Measurements from ENCODE around the gene TUT4.
A peak's percentile ranks its signal among the peaks of the same experiment; 100 is the strongest.

TUT4 gene

GRCh38 chr1:52532247-52532646 is 20.6 kb downstream of the TUT4 start:
- DNase-seq (ENCODE audit: low spot score): no peak

DNA sequence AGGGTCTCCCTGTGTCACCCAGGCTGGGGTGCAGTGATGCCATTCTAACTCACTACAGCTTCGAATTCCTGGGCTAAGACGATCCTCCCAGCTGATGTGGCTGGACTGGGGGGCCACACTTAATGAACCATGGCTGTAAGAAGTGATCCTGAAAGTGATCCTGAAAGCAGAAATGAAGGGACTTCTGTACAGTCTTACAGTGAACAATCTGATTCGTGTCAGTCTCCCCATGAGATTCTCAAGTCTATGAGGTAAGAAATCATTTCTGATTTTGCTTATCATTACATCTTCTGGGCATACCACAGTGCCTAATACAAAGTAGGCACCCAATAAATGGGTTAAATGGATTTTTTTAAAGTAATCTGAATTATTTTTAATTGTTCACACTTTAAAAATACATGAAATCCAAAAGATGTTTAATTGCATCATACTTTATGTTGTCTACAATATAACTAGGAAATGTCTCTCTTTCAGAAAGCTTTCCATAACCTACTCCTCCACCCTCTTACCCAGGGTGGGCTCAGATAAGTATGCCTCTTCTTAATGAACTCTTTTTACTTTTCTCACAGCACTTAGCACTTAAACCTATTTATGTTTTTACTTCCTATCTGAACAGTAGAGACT is 21.5 kb downstream of the TUT4 start:
- DNase-seq (ENCODE audit: low spot score): no peak

GRCh38 chr1:52530563-52531144 is 22.2 kb downstream of the TUT4 start:
- no peak for DNase-seq (ENCODE audit: low spot score)

DNA sequence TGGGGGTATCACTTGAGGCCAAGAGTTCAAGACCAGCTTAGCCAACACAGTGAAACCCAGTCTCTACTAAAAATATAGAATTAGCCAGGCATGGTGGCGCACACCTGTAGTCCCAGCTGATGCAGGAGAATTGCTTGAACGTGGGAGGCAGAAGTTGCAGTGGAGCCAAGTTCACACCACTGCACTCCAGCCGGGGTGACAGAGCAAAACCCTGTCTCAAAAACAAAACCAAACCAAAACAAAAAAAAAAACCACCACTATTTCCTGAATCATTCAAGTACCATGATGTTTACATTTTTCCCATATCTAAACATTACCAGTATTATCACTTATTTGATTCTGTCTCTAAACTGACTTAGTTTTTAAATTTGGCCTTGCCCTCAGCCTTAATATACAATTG is 29.5 kb downstream of the TUT4 start:
- no peak for DNase-seq (ENCODE audit: low spot score)

DNA sequence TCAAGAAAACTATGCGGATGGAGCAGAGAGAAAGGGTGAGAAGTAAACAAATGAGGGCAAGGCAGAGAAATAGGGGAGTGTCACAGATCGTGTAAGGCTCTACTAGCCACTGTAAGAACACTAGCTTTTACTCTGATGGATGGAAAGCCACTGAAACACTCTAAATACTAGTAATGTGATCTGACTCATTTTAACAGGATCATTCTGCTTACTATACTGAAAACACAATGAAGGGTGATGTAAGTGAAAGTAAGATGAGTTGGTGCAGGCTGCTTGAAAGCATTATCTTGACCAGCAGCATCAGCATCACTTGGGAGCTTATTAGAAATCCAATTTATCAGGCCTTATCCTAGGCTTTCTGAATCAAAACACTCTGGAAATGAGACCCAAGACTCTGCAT is 32.7 kb downstream of the TUT4 start:
- DNase-seq (ENCODE audit: low spot score): peak; percentile 19

DNA sequence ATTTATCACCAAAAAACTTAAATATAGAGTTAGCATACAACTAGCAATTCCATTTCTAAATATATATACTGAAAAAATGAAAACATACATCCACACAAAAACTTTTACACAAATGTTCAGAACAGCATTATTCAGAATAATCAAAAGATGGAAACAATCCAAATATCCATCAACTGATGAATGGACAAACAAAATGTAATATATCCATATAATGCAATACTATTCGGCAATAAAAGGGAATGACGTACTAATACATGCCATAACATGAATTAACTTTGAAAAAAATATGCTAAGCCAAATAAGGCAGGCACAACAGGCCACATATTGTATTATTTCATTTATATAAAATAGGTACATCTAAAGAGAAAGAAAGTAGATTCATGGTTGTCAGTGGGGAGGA is 33.9 kb downstream of the TUT4 start:
- DNase-seq (ENCODE audit: low spot score): no peak

DNA sequence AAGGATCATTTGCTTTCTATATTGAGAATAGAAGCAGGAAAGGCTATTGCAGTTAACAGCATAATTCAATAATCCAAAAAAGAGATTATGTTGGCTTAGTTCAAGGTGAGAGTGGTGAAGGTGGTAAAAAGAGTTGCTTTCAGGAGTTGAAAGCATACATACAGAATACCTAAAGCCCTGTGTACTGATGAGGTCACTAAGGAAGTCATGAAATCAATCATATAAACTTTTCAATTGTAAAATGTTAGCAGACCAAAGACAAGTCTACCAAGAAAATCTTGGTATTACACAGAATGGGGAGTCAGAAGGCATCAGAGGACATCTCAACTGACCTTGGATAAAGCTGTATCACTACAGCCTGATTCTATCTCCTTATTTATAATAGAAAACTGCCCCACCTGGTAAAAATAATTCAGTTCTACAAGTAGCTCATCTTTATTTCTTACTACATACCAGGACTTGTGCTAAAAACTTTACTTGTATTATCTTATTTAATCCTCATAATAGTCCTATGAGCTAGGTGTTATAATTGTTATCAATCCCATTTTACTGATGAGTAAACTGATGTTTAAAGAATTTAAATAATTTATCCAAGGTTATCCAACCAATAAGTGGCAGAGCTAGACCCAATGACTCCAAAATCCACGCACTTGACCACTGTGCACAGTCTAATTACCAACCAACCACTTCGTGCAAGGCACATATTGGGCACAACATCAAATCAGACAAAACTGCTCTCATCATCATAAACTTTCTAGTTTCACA is 40.9 kb downstream of the TUT4 start:
- no peak for DNase-seq (ENCODE audit: low spot score)

- no peak for DNase-seq (ENCODE audit: low spot score)
These were observed 41.5 kb downstream of the TUT4 start for GRCh38 chr1:52511439-52511838.

DNA sequence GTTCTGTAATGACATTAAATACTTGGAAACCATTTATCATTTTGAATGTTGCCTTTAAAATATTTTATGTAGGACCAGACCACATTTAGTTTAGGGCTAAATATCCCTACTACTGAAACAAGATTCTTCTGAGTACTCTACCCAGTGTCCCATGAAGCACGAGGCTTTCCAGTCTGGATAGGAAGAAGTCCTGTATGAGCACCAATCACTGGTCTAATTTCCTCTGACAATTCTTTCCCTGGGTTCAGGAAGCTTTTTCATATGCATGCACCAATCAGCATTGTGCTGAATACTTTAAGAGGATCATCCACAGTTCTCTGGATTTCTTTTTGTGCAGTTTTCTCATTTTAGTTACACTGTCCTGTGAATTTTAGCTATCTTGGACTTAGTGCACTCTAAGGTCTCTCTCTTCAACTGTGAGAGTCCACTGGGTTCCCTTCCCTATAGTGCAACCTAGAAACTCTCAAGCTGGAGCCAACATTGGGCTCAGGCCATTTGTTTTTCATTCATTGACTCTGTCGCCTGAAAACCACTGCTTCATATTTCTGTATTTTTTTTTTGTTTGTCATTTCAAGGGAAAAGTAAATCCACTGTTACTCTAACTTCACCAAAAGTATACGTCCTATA is 45.9 kb downstream of the TUT4 start:
- no peak for DNase-seq (ENCODE audit: low spot score)

DNA sequence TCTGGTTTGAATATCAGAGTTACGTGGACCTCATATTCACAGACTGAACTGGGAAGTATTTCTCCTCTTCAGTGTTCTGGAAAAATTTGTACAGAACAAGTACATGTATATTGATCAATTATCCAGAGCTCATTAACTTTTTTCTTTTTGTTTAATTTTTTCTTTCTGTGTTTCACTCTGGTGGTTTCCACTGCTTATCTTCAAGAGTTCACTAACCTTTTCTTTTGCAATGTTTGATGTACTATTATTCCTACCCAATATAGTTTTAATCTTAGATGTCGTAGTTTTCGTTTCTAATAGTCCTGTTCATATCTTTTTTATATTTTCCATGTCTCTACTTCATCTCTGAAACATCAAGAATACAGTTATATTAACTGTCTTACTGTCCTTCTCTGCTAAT is 46.5 kb downstream of the TUT4 start:
- DNase-seq (ENCODE audit: low spot score): no peak

GRCh38 chr1:52504720-52505119 is 48.2 kb downstream of the TUT4 start:
- DNase-seq (ENCODE audit: low spot score): no peak

- DNase-seq (ENCODE audit: low spot score): no peak
These were observed 49.2 kb downstream of the TUT4 start for GRCh38 chr1:52503706-52504105.

DNA sequence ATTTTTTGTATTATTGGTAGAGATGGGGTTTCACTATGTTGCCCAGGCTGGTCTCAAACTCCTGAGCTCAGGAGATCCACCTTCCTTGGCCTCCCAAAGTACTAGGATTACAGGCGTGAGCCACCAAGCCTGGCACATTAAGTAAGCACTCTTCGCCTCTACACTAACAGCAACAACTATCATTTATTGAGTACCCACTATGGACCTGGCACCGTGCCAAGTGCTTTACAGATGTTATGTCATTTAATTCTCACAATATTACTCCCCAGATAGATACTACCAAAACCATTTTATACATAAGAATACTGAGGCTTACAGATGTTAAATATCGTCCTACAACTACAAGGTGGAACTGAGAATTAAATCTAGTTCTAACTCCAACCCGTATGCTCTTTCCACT is 50.1 kb downstream of the TUT4 start:
- peak; percentile 3 for DNase-seq (ENCODE audit: low spot score)

DNA sequence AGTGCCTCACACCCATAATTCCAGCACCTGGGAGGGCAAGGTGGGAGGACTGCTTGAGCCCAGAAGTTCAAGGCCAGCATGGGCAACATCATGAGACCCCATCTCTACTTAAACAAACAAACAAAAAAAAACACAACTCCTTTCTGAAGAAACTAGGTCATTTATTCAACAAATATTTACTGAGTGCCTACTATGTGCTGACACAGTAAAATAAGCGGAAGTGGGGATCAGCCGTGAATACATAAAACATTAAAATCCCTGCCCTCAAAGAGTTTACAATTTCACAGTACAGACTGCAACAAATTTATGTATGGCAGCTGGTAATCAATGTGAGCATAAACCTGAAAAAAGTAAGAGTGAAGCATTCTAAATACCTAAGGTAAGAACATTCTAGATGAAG is 65.3 kb downstream of the TUT4 start:
- no peak for DNase-seq (ENCODE audit: low spot score)

GRCh38 chr1:52482326-52483004 is 70.4 kb downstream of the TUT4 start:
- no peak for DNase-seq (ENCODE audit: low spot score)

DNA sequence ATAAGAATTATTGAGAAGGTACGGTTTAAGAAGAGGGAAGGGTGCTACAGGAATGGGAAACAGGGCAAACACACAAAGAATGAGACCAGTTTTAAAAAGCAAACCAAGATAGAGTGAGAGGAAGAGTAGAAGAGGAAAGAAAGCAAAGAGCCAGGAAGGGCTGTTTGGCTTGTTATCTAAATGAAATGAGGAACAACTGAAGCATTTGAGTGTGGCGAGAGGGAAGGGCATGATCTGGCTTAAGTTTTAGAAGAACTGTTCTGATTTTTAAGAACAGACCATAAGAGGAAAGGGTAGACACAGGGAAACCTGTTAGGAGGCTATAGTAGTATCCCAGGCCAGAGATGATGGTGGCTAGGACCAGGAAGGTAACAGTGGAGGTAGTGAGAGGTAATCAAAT is 73.8 kb downstream of the TUT4 start:
- no peak for DNase-seq (ENCODE audit: low spot score)

DNA sequence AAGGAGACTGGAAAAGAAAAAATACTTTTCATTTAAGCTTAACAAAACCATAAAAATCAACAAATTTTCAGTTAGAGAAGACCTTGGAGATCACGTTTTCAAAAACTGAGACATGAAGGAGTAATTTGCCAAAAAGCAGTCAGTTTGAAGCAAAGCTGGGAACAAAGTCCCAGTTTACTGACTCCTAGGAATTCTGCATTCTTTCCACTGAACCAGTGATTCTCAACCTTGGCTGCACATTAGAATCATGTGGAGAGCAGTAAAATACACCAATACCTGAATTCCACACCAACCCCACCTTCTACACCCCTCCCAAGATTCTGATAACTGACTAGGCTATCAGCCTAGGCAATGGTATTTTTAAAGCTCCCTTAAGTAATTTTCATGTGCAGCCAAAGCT is 75.0 kb downstream of the TUT4 start:
- DNase-seq (ENCODE audit: low spot score): no peak

- DNase-seq (ENCODE audit: low spot score): no peak
These were observed 75.9 kb downstream of the TUT4 start for GRCh38 chr1:52476943-52477342.

GRCh38 chr1:52474807-52475206 is 78.1 kb downstream of the TUT4 start:
- DNase-seq (ENCODE audit: low spot score): no peak

DNA sequence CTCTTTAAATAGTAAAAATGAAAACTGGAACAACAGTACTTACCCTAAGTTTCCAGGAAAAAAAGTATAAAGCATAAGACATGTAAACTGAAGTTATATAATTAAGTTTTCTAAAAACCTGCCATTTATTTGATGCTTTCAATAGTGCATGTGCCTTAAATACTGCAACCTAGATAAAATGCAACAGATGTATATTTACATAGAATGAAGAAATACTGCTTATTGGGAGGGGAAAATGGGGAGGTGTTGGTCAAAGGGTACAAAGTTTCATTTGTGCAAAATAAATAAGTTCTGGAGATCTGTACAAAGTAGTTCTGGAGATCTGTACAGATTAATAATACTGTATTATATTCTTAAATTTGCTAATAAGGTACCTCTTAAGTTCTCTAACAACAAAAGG is 79.9 kb downstream of the TUT4 start:
- no peak for DNase-seq (ENCODE audit: low spot score)

GRCh38 chr1:52472384-52472783 is 80.5 kb downstream of the TUT4 start:
- no peak for DNase-seq (ENCODE audit: low spot score)

- DNase-seq (ENCODE audit: low spot score): no peak
These were observed 83.8 kb downstream of the TUT4 start for GRCh38 chr1:52469108-52469507.

DNA sequence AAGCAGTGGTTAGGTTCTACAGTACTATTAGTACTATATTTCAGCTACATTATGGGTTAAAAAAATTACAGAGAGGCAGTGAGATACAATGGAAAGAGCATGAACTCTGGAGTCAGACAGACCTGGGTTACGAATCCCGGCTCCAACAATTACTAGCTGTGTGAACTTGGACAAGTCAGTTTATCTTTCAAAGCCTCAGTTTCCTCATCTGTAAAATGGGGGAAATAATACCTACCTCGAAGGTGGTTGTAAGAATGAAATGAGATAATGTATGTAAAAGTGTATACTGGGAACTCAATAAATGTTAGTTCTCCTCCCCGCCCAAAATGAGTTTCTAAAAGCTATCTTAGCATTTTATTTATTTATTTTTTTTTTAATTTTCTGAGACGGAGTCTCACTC is 89.0 kb downstream of the TUT4 start:
- no peak for DNase-seq (ENCODE audit: low spot score)
